Keratinocyte (primary cell): ENCODE results near the gene CASKIN2. TPM values are rescaled to one million over a fixed set of nuclear protein-coding genes. Genes with fewer than 3 reads are reported as not detected.

ENCODE experiments used
- DNase-seq: peaks from one replicate; pipeline ENCODE4 v3.0.0-alpha.2; 2011; ENCODE audit warnings: low read depth, missing footprints, low spot score
- FAIRE-seq: peaks from 2 replicates; lab custom pipeline; 2011; peaks lifted over from hg19 to GRCh38; lab: Jason Lieb, UNC
- H2AFZ ChIP-seq: 2 replicates; pipeline ENCODE4 v1.6.0; 2012; ENCODE audit warnings: low read length, control low read depth, inconsistent platforms; ENCODE audit not compliant: control insufficient read depth
- H3K27ac ChIP-seq: 2 replicates; pipeline ENCODE4 v1.5.1; 2011; ENCODE audit warnings: low read length; ENCODE audit not compliant: control insufficient read depth, insufficient read depth
- H3K27me3 ChIP-seq: 3 replicates; pipeline ENCODE4 v1.6.0; 2011; ENCODE audit warnings: low read length; ENCODE audit not compliant: control insufficient read depth, insufficient read depth; ENCODE audit errors: extremely low read depth
- H3K36me3 ChIP-seq, 2 experiments: 2 replicates in 1 of 2; 3 replicates in 1 of 2; pipeline ENCODE4 v1.5.1; 2011; ENCODE audit warnings: low read length in 2 of 2, mild to moderate bottlenecking in 1 of 2; ENCODE audit not compliant: control insufficient read depth in 2 of 2, insufficient read depth in 2 of 2; ENCODE audit errors: extremely low read depth in 1 of 2
- H3K4me1 ChIP-seq: 3 replicates; pipeline ENCODE4 v1.5.1; 2011; ENCODE audit warnings: low read length; ENCODE audit not compliant: control insufficient read depth, insufficient read depth; ENCODE audit errors: extremely low read depth
- H3K4me2 ChIP-seq: 3 replicates; pipeline ENCODE4 v1.6.0; 2011; ENCODE audit warnings: low read depth, low read length; ENCODE audit not compliant: control insufficient read depth, insufficient read depth; ENCODE audit errors: extremely low read depth
- H3K4me3 ChIP-seq, 3 experiments: fragments of 200-600 bp in 1 of 3; sonication (generic) in 1 of 3; 2 replicates in 2 of 3; 3 replicates in 1 of 3; pipeline ENCODE4 v1.5.1; 2011 to 2016; ENCODE audit warnings: low read length in 3 of 3, mild to moderate bottlenecking in 3 of 3, control low read depth in 2 of 3, inconsistent platforms in 1 of 3, low read depth in 1 of 3, mixed read lengths in 1 of 3, mixed run types in 1 of 3, moderate library complexity in 1 of 3; ENCODE audit not compliant: control insufficient read depth in 2 of 3, insufficient read depth in 2 of 3; ENCODE audit errors: extremely low read depth in 1 of 3
- H3K79me2 ChIP-seq: 2 replicates; pipeline ENCODE4 v1.6.0; 2012; ENCODE audit warnings: low read length; ENCODE audit not compliant: control insufficient read depth, insufficient read depth
- H3K9ac ChIP-seq: 3 replicates; pipeline ENCODE4 v1.6.0; 2011; ENCODE audit warnings: low read length; ENCODE audit not compliant: control insufficient read depth, insufficient read depth; ENCODE audit errors: extremely low read depth
- H3K9me1 ChIP-seq: 3 replicates; pipeline ENCODE4 v1.6.0; 2011; ENCODE audit warnings: low read length; ENCODE audit not compliant: control insufficient read depth, insufficient read depth; ENCODE audit errors: extremely low read depth
- H3K9me3 ChIP-seq: 2 replicates; pipeline ENCODE4 v1.5.1; 2012; ENCODE audit warnings: low read depth, low read length; ENCODE audit not compliant: control insufficient read depth
- H4K20me1 ChIP-seq: 3 replicates; pipeline ENCODE4 v1.6.0; 2011; ENCODE audit warnings: low read length; ENCODE audit not compliant: control insufficient read depth, insufficient read depth; ENCODE audit errors: extremely low read depth
- EZH2 ChIP-seq: IDR thresholded peaks from one replicate; pipeline ENCODE4 v1.6.1; 2012; ENCODE audit warnings: inconsistent platforms, mild to moderate bottlenecking, low read length, moderate library complexity
- dilution Hi-C: fragments of 300-500 bp; cut with MboI; formaldehyde crosslinking; loops from one replicate; pipeline ENCODE4 v1.7.0; 2020; ENCODE audit warnings: low sequenced_read_pairs; ENCODE audit not compliant: extremely low pct_ligation_motif_present
- polyA plus RNA-seq, 5 experiments: library from polyadenylated mRNA; depleted of rRNA in 3 of 5; stranded (reverse) in 3 of 5; stranded (forward) in 1 of 5; unstranded in 1 of 5; fragments of >200 nt; gene quantifications; 1 replicate in 1 of 5; 2 replicates in 3 of 5; 3 replicates in 1 of 5; pipeline versions ENCODE4 v1.2.1 to v1.2.3, GENCODE V29; 2011 to 2012; ENCODE audit warnings: missing spikeins in 2 of 5, low read depth in 1 of 5, low replicate concordance in 1 of 5
- TF ChIP-seq, protein P1 (sequence below), 3 experiments: IDR thresholded peaks in 1 of 3; conservative IDR thresholded peaks in 1 of 3; optimal IDR thresholded peaks in 1 of 3; 2 replicates in 2 of 3; 3 replicates in 1 of 3; pipeline versions ENCODE3 to v1.5.1; 2011; ENCODE audit warnings: low read length in 3 of 3, mild to moderate bottlenecking in 3 of 3, moderate library complexity in 2 of 3, control low read depth in 1 of 3, inconsistent platforms in 1 of 3; ENCODE audit not compliant: insufficient read depth in 2 of 3; ENCODE audit errors: extremely low read depth in 1 of 3

The CASKIN2 gene
- polyA plus RNA-seq, 1 donor (not counting 4 experiments of a cell fraction or from before 2014, with no cell fraction given): 3.7 TPM

GRCh38 chr17:75489511-75489955 lies 25.8 kb downstream of the CASKIN2 start:
- TF ChIP-seq, protein P1, sequence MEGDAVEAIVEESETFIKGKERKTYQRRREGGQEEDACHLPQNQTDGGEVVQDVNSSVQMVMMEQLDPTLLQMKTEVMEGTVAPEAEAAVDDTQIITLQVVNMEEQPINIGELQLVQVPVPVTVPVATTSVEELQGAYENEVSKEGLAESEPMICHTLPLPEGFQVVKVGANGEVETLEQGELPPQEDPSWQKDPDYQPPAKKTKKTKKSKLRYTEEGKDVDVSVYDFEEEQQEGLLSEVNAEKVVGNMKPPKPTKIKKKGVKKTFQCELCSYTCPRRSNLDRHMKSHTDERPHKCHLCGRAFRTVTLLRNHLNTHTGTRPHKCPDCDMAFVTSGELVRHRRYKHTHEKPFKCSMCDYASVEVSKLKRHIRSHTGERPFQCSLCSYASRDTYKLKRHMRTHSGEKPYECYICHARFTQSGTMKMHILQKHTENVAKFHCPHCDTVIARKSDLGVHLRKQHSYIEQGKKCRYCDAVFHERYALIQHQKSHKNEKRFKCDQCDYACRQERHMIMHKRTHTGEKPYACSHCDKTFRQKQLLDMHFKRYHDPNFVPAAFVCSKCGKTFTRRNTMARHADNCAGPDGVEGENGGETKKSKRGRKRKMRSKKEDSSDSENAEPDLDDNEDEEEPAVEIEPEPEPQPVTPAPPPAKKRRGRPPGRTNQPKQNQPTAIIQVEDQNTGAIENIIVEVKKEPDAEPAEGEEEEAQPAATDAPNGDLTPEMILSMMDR (optimal IDR thresholded peaks at IDR 0.05 in 1 of 3, IDR thresholded peaks at IDR 0.05 in 1 of 3, conservative IDR thresholded peaks at IDR 0.05 in 1 of 3; ENCODE audit: extremely low read depth in 1 of 3, insufficient read depth in 2 of 3, low read length in 3 of 3): no peak
- TF ChIP-seq EZH2: no peak
- FAIRE-seq (no peak), DNase-seq (no peak)
- Histone ChIP-seq H3K4me2 (no peak overlapping the region), H3K9me1 (no peaks in the 10 kb centered on the region), H3K9me3 (no peaks in the 10 kb centered on the region), H3K36me3 (peaks cover 4 to 6% of the 10 kb centered on the region in 2 experiments), H2AFZ (no peak overlapping the region), H4K20me1 (no peaks in the 10 kb centered on the region), H3K27ac (no peak overlapping the region), H3K79me2 (no peaks in the 10 kb centered on the region), H3K4me3 (no peak overlapping the region), H3K27me3 (no peaks in the 10 kb centered on the region), H3K4me1 (no peaks in the 10 kb centered on the region), H3K9ac (no peak overlapping the region)
- dilution Hi-C loops: no loop called here

DNA sequence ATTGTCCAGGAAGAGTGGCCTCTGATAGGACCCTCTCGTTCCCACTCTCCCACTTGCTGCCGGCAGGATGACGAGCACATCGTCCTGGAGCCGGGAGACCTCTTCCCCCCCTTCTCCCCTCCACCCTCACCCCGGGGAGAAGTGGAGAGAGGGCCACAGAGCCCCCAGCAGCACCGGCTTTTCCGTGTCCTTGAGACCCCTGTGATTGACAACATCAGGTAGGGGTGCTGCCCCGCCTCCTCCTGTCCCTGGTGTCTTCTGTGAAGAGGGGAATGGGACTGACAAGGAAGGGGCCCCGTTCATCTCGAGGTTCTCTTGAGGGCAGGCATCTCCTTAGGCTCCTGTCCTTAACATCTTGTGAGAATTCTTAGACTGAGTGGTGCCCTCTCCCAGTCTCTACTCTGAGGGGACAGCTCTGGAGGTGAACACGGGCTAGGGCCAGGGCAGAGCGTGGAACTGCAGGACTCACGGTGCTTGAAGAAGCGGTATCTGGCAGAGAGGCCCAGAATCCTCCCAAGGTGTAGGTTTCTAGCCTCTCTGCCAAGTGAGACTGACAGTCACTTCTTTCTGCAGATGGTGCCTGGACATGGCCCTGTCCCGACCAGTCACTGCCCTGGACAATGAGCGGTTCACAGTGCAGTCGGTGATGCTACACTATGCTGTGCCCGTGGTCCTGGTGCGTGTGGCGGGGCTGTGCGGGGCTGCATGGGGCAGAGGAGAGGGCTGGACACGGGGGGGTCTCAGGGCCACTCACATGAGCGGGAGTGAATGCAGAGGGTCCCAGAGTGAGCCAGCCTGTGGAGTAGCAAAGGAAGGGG lies 26.4 kb downstream of the CASKIN2 start:
- H3K9ac ChIP-seq: no peak overlapping the region
- H3K4me2 ChIP-seq: no peak overlapping the region
- peaks cover 4 to 6% of the 10 kb centered on the region in 2 experiments for H3K36me3 ChIP-seq
- H3K27ac ChIP-seq: no peak overlapping the region
- H3K4me3 ChIP-seq: no peak overlapping the region
- no peaks in the 10 kb centered on the region for H3K4me1 ChIP-seq
- no peaks in the 10 kb centered on the region for H3K79me2 ChIP-seq
- H3K9me1 ChIP-seq: no peaks in the 10 kb centered on the region
- H4K20me1 ChIP-seq: no peaks in the 10 kb centered on the region
- FAIRE-seq (no peak), DNase-seq (no peak)
- H2AFZ ChIP-seq: no peak overlapping the region
- TF ChIP-seq, protein P1 (optimal IDR thresholded peaks at IDR 0.05 in 1 of 3, IDR thresholded peaks at IDR 0.05 in 1 of 3, conservative IDR thresholded peaks at IDR 0.05 in 1 of 3; ENCODE audit: extremely low read depth in 1 of 3, insufficient read depth in 2 of 3, low read length in 3 of 3): no peak
- H3K27me3 ChIP-seq: no peaks in the 10 kb centered on the region
- no peaks in the 10 kb centered on the region for H3K9me3 ChIP-seq
- dilution Hi-C loops: no loop called here
